GM23338 (cell line): ENCODE results near the gene NHLRC4.

Source experiments
- NANOG ChIP-seq: IDR thresholded peaks from 2 replicates; pipeline ENCODE4 v1.6.1; 2016; ENCODE audit warnings: antibody characterized with exemption, borderline replicate concordance
- TF ChIP-seq, protein P1 (sequence below), 2 experiments: fragments of 200-600 bp in 1 of 2; sonication (generic) in 1 of 2; conservative IDR thresholded peaks; 2 replicates each; pipeline versions ENCODE4 v1.5.1 to v1.6.1; 2016 to 2017; ENCODE audit warnings: antibody characterized with exemption in 2 of 2, low read depth in 2 of 2, mild to moderate bottlenecking in 2 of 2, moderate library complexity in 1 of 2

GRCh38 chr16:528111-529011 lies 38.4 kb upstream of the NHLRC4 start:
- TF ChIP-seq, protein P1, sequence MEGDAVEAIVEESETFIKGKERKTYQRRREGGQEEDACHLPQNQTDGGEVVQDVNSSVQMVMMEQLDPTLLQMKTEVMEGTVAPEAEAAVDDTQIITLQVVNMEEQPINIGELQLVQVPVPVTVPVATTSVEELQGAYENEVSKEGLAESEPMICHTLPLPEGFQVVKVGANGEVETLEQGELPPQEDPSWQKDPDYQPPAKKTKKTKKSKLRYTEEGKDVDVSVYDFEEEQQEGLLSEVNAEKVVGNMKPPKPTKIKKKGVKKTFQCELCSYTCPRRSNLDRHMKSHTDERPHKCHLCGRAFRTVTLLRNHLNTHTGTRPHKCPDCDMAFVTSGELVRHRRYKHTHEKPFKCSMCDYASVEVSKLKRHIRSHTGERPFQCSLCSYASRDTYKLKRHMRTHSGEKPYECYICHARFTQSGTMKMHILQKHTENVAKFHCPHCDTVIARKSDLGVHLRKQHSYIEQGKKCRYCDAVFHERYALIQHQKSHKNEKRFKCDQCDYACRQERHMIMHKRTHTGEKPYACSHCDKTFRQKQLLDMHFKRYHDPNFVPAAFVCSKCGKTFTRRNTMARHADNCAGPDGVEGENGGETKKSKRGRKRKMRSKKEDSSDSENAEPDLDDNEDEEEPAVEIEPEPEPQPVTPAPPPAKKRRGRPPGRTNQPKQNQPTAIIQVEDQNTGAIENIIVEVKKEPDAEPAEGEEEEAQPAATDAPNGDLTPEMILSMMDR (conservative IDR thresholded peaks at IDR 0.05; ENCODE audit: low read depth in 2 of 2), result no peak
- TF ChIP-seq NANOG, result no peak
